ENCODE measurements around the gene FANK1.
"Not testable (repeated sequence)": the region's sequence is repeated elsewhere in the genome, so short reads cannot be mapped to it uniquely, and the experiment has no call there.

The FANK1 gene

GRCh38 chr10:126021833-126022500 lies 125.6 kb downstream of the FANK1 start:
- no peak for DNase-seq (ENCODE audit: low read depth in 2 of 2)

DNA sequence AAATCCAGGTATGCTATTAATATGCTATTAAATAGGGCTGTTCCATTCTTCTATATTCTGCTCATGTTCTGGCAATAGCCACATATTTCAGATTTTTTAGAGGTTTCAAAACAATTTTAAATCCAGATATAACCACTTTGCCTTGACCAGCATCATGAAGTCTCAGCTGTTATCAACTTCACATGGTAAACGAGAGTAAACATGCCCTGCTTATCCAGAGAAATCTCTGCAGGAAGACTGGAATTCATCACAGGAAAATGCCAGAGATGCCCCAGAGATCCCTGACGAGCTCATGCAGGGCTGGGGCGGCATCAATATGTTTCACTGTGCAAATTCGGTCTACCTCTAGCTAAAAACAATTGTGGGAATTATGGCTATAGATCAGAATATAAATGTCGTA lies 126.5 kb downstream of the FANK1 start:
- DNase-seq (ENCODE audit: low read depth in 2 of 2) = no peak

DNA sequence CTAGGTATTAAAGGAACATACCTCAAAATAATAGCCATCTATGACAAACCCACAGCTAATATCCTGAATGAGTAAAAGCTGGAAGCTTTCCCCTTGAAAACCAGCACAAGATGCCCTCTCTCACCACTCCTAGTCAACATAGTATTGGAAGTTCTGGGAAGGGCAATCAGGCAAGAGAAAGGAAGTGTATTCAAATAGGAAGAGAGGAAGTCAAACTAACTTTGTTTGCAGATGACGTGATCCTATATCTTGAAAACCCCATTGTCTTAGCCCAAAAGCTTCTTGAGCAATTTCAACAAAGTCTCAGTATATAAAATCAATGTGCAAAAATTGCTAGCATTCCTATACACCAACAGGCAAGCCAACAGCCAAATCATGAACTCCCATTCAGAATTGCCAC lies 131.3 kb downstream of the FANK1 start:
- DNase-seq (ENCODE audit: low read depth in 2 of 2) = no peak

DNA sequence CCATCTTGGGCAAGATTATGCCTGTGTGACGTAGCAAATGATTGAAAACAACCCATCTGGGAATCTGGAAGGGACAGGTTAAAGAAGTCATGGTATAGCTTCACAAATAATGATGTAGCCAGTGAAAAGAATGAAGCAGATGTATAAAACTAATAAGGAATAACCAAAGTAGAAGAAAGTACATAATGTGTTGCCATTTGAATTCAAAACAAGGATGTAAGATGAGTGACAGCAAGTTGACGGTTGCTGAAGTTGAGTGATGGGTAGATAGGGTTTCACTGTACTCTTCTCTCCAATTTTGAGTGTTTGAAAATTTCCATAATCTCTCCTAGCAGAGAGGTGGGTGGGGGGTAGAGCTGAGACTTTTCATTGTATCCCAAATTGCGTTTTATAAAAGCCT lies 133.6 kb downstream of the FANK1 start:
- DNase-seq (ENCODE audit: low read depth in 2 of 2) = no peak

GRCh38 chr10:126034586-126034985 lies 138.2 kb downstream of the FANK1 start:
- DNase-seq (ENCODE audit: low read depth in 2 of 2) = no peak

GRCh38 chr10:126036515-126036914 lies 140.2 kb downstream of the FANK1 start:
- no peak for DNase-seq (ENCODE audit: low read depth in 2 of 2)

- no peak for DNase-seq (ENCODE audit: low read depth in 2 of 2)
Measured at GRCh38 chr10:126037946-126038345, 141.6 kb downstream of the FANK1 start.

- DNase-seq (ENCODE audit: low read depth in 2 of 2) = no peak
Measured at GRCh38 chr10:126041117-126041516, 144.8 kb downstream of the FANK1 start.

- peak; percentile 41 to 53 for DNase-seq (ENCODE audit: low read depth in 2 of 2)
Measured at GRCh38 chr10:126041804-126042231, 145.5 kb downstream of the FANK1 start.

DNA sequence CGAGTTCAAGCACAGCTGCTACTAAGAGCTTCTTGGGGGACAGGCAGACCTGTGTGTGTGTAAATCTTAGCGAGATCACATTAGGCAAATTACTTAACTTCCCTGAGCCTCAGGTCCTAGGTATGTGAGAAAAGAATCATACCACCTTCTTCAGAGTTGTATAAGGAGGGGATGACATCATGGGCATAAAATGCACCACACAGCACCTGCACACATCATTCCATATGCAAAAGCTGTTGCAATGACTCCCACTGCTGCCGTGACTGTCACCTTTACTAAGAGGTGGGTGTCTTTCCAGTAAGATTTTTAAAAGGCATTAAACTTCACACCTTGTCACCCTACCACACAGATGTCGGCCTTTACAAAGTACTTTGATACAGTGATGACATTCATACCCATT lies 146.0 kb downstream of the FANK1 start:
- no peak for DNase-seq (ENCODE audit: low read depth in 2 of 2)

DNA sequence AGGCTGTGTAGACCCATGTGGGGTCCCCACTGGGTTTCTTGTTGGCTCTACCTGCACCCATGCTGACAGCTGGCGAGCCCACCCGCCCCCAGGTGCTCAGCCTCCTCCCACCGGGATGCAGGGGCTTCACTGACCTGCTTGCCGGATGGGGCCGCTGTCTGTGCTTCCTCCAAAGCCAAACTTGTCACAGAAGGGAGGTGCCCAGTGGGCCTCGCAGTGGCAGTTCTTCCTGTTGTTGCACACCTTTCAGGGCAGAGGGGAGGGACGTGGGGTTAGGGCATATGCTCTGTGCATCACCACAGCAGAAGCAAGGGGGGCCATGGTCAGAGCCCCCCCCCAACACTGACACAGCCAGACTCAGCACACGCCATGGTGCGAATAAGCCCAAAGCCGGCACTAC lies 146.5 kb downstream of the FANK1 start:
- DNase-seq (ENCODE audit: low read depth in 2 of 2) = no peak

DNA sequence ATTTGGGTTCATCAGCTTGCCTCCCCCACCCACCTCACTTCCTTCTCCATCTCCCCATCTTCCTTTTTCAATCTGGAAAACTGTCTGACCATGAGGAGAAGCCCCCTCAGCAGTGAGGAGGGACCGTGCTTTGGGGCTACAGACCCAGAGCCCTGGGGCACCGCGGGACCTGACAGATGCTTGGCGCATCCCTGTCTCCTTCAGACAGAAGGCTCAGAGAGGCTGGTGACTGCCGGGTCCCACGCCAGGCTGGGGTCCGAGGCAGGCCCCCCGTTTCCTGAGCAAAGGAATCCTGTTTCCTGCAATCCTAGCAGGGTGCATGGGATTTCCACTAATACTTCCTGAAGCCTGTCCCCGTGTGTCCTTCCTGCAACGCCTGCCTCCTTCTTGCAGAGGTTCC lies 147.0 kb downstream of the FANK1 start:
- DNase-seq (ENCODE audit: low read depth in 2 of 2) = no peak

GRCh38 chr10:126045861-126046260 lies 149.5 kb downstream of the FANK1 start:
- no peak for DNase-seq (ENCODE audit: low read depth in 2 of 2)

GRCh38 chr10:126046831-126047230 lies 150.5 kb downstream of the FANK1 start:
- no peak for DNase-seq (ENCODE audit: low read depth in 2 of 2)

DNA sequence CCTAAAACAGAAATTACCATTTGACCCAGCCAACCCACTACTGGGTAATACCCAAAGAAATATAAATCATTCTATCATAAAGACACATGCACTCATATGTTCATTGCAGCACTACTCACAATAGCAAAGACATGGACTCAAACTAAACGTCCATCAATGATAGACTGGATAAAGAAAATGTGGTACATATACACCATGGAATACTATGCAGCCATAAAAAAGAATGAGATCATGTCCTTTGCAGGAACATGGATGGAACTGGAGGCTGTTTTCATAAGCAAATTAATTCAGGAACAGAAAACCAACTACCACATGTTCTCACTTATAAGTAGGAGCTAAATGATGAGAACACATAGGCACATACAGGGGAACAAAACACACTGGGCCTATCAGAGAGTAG lies 151.4 kb downstream of the FANK1 start:
- not testable (repeated sequence) for DNase-seq (ENCODE audit: low read depth in 2 of 2)

DNA sequence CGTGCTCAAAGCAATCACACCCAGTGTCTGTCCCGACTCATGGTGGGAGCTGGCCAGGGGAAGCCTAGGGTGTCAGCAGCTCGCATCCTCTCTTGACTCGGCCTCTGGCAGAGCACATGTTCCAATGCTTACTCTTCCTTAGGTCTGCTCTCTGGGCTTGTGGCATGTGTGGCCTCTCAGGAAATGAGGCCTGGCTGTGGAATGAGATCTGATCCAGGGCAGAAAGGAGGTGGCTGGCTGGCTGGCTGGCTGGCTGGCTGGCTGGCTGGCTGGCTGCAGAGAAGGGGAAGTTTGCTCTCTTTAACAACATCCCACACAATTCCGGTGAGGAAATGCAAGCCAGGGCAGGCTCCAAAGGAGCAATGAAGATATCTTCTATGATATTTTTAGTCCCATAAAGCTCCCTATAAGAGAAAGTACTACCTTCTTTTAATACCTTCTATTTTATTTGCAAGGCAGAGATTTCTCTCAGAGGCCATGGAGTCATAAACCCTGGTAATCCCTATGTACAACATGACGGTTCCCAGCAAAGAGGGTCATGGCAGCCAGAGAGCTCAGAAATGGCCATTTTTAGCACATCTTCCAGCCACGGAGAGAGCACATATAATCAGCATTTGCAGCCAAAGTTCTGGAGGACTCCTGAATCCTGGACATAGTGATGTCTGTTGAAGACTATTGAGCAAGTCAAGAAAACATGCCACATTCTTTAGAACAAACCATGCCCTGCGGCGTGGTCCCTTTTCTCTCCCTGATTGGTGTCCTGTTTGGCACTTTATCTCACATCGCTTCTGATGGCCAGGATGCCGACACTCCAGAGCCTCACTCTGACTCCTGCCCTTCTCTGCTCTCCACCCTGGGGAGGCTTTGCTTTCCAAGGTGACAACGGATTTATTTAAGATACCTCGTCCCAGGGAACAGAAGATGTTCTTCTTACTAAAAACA lies 153.7 kb downstream of the FANK1 start:
- DNase-seq (ENCODE audit: low read depth in 2 of 2) = no peak

DNA sequence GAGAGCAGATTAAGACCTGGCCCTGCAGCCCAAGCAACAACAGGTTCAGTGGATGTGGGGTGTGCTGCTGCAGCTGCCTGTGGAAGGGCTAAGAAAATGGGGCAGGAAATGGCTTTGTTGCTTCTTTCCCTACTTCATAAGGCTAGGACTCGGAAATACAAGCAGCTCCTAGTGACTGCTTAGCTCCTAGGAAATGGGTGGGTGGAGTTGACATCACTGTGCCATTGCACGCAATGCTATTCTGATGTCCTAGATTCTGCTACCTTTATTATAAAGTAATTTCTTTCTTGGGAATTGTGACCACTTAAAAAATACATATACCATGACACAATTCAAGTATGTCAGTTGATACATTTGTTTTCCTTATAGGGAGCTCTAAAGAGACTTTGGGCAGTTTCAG lies 155.8 kb downstream of the FANK1 start:
- no peak for DNase-seq (ENCODE audit: low read depth in 2 of 2)

GRCh38 chr10:126054191-126054590 lies 157.8 kb downstream of the FANK1 start:
- DNase-seq (ENCODE audit: low read depth in 2 of 2) = no peak

DNA sequence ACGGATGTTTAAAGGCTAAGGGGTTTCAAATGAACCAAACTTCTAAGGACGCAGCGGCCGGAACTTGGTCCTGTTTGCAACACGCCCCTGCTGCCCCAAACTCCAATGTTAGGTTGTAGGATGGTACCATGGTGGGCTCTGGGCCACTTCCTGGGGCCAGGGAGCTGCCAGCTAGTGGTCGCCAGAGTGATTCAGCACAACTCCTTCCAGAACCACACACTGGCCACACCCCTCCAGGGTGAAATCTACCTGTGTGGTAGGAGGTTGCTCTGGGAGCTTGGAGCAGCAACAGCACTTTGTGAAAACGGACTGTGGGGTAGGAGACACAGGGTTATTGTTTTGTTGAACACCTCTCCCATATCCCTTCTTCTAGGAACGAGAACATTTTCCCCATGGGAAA lies 161.1 kb downstream of the FANK1 start:
- no peak for DNase-seq (ENCODE audit: low read depth in 2 of 2)

DNA sequence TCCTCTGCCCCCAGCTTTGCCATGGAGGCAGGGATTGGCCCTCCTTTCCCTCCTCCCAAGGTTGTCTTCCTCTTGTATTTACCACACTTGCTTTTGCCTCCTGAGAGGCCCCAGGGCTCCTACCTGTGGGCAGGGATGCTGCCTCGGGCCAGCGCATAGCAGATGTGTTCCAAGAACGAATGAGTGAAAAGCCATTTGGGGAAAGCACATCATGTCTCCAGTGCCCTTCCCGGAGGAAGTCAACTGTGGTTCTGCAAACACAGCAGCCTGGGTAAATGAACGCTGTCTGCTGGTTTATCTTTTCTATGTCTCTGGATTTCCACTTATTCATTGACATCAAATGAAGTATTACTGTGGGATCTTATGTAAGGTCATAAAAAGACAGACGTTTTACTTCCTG lies 161.7 kb downstream of the FANK1 start:
- no peak for DNase-seq (ENCODE audit: low read depth in 2 of 2)

GRCh38 chr10:126058507-126058906 lies 162.1 kb downstream of the FANK1 start:
- DNase-seq (ENCODE audit: low read depth in 2 of 2) = no peak
